ENCODE data around the gene SLC36A1.

Gene SLC36A1

GRCh38 chr5:151528153-151528552, 80.8 kb downstream of the SLC36A1 start:
- in situ Hi-C loops (cut with HindIII; ENCODE audit: low sequenced_read_pairs): no loop called here

- in situ Hi-C loops (cut with HindIII; ENCODE audit: low sequenced_read_pairs): no loop called here
Measured at GRCh38 chr5:151528996-151529395, 81.6 kb downstream of the SLC36A1 start.

DNA sequence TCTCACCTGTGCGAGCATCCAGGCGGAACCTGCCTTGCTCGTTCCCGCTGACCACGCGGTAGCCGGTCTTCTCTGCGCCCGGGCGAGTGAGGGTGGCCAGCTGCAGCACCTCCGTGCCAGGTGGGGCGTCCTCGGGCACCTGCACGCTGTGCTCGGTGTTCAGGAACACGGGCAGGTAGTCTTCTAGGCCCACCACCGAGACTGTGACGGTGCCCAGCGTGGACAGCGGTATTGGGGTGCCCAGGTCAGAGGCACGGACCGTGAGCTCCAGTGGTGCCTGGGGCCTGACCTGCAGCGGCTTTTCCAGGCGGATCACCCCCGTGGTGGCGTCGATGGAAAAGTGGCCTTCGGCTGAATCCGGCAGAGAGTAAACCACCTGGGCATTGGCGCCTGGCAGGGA, 84.2 kb downstream of the SLC36A1 start:
- in situ Hi-C loops (cut with HindIII; ENCODE audit: low sequenced_read_pairs): no loop called here

DNA sequence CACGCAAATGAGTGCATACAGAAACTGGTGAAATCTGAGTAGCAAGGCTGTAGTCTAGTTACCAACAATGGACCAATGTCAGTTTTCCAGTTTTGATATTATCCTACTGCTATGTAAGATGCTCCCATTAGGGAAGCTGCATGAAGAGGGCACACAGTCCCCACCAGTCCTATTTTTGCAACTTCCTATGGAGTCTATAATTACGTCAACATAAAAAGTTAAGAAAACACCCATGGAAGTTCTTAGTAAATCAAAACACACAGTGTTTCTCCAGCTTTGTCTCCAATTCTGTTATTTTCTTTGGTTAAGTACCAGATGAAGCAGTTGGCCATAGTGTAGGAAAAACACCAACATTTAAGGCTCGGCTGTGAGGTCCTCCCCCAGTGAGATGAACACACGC, 85.0 kb downstream of the SLC36A1 start:
- in situ Hi-C loops (cut with HindIII; ENCODE audit: low sequenced_read_pairs): no loop called here

DNA sequence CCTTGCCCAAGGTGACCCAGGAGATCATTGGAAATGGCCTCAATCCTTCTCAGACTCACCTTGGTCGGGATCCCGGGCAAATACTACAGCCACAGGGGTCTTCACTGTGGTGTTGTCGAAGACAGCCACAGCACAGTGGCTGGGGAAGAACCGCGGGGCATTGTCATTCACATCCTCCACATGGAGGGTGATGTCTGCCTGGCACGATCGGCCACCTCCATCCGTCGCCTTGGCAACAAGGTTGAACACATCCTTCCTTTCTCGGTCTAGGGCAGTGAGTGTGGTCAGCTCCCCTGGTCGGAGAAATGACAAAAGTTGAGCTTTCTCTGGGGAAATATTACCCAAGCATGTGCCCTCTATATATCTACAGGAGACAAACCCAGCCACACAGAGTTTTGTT, 86.9 kb downstream of the SLC36A1 start:
- in situ Hi-C loops (cut with HindIII; ENCODE audit: low sequenced_read_pairs): no loop called here

- in situ Hi-C loops (cut with HindIII; ENCODE audit: low sequenced_read_pairs): no loop called here
Measured at GRCh38 chr5:151537044-151537443, 89.6 kb downstream of the SLC36A1 start.

- in situ Hi-C loops (cut with HindIII; ENCODE audit: low sequenced_read_pairs): no loop called here
Measured at GRCh38 chr5:151541571-151541970, 94.2 kb downstream of the SLC36A1 start.

Measured in endothelial cell of hepatic sinusoid (primary cell).